HG02938 (cell line): ENCODE data around the gene IL17REL.

Source experiments
- ATAC-seq: cut with Tn5 transposase; IDR thresholded peaks from one replicate; pipeline ENCODE4 v1.9.1; 2021; ENCODE audit warnings: mild to moderate bottlenecking, moderate library complexity; ENCODE audit not compliant: unreplicated experiment

IL17REL gene

DNA sequence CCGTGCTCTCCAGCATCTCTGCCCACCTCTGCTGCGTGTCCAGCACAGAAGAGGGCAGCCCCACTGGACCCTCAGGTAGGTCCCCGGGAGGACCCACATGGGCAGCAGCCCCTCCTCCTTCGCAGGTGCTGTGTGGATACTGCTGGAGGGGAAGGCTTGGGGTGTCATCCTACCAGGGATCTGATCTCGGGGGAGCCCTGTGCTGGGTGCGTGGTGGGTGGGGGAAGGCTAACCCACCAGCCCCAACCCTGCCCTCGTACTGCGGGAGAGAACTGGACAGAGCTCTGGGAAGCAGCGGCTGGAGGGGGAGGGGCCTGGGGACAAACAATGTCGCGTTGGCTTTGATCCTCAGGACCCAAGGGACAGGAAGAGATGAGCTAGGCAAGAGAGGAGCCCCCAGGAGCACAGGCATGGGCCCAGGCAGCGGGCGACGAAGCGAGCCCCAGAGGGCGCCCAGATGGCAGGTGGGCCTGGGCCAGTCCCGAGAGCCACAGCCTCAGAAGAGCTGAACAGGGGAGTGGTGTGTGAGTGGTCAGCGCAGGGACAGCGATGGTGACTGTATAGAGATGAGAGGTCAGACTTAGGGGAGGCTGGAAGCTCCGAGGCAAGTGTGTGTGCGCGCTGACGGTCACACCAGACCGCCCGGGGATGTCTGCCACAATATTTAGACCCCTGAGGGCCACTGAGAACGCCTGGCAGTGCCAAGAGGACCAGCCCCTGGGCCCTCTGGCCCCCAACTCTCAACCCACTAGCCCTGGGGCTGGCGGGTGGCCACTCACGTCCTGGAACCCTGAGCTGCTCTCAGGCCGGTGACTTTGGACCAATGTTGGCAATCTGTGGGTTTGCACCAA is 53.4 kb downstream of the IL17REL start:
- ATAC-seq, result no peak

DNA sequence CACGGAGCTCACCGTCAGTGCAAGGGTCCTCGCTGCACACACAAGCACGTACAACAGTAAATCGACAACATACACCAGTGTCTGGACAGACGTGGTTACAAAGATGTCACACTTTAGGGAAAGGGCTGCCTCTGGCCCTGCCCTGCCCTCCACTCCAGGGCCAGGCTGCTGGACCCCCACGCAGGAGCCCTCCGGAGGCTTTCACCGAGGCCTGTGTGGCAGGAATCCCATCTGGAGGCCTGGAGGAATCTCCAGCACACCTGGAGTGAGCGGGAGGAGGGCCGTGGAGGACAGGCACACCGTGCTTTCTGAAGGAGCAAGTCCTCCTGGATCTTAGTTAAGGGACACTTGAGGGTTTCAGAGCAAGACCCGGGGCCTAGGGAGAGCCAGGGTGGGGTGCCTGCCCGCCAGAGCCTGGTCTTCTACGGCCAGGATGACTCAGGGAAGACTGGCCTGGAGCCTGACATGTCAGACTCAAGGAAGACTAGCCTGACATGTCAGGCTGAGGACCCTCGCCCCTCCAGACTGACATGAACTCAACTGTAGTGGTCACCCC is 54.1 kb downstream of the IL17REL start:
- no peak for ATAC-seq

DNA sequence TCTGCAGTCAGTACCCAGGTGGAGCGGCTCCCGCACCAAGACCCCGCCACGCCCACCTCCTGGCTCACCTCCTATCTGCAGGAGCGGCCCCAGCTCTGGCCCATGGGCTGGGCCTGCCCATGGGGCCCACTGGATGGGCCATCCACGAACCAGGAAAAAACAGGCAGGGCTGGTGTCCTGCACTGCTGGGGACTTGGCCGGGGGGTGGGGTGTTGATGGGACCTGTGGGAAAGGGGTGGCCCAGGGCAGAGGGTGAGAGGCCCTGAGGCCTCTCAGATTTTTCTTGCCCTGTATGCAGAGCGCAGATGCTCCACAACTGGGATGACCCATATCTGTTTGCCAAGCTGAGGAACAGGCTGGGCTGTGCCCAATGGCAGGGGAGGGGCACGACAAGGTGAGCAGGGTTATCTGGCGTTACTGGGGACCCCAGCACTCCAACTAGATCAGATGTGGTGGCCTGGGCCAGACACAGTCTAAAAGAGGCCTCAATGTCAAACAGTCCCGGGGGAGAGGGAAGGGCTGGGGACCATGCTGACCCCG is 54.7 kb downstream of the IL17REL start:
- ATAC-seq, result no peak

DNA sequence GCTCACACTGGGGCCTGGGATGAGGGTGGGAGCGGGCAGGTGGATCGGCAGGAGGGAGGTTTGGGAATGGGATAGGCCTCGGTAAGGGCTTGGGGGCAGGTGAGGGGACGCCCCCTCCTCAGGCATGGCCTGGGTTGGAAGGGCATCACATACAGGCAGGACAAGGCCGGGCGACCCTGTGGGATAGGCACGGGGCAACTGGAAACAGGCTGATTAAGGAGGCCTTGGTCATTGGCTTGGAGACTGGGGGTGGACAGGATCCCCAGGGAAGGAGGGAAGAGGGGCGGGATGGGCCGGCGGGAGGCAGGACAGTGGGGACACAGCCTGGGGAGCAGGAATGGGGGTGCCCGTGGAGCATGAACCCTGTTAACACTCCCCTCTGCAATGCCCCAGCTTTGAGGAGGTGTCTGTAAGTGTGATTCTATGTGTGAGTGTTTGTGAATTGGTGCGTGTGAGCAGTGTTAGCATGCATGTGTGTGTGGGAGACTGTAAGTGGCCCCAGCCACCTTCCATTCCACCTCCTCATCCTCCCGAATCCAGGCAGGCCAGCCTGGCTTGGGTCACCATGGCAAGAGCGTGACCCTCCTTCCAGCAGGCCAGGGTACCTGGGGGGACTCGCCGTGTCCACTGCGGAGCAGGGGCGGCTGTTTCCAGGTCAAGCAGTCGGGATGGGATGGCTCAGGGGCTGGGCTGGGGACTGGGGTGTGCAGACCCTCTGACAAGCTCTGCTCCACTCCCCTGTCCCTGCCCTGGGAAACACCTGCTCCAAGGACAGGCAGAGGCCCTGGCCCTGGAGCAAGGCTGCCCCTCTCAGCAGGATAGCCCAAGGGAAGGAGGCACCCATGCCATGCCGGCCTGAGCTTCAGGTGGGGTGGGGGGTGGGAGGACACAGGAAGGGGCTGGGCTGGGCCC is 55.4 kb downstream of the IL17REL start:
- no peak for ATAC-seq

DNA sequence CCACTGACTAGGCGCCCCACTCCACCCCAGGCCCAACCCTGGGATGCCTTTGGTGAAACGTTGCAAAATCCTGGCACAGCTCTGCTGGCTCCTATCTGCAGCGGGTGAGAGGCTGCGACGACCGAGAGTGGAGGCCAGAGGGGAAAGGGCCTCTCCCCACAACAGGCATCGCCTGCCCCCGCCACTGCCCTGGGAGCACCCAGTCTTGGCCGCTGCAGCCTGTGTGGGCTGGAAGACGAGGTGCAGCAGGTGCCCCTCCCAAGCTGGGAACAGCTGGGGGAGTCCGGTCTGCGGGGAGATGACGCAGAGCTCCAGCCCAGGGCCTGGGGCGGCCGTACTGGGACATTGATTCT is 56.2 kb downstream of the IL17REL start:
- ATAC-seq, result no peak

DNA sequence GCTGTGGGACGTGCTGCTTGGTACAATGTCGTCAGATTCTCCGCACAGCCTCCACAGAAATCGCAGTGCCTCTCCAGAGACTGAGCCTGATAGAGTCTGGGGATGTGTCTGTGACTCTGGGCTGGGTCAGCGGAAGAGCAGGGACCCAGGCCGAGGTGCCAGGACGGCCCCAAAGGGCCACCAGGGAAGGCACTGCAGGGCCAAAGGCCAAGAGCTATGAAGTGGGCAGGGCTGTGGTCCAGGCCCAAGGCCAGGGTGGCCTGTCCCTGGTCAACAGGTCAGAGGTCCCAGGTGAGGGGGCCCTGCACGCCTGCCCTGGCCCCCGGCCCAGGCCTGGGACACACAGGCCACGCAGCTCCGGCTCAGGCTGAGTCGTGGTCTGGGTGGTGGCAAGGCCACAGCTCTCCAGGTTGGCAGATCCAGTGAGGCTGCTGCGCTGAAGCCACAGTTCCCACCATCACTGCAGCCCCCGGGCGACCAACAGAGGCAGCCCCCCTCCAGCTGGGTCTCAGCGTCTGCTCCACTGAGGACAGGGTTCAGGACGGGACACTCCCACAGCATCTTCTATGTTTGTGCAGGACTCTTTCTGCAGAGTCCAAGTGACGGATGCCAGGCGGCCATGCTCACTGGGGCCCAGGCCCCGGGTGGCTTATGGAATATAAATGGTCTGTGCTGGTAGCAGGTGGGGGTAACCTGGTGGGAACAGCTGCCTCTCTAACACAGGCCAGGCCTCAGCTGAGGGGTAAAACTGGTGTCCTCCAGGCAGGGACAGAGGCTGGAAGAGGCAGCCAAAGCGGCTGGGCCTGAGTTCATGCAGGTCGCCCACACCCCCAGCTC is 56.8 kb downstream of the IL17REL start:
- no peak for ATAC-seq

DNA sequence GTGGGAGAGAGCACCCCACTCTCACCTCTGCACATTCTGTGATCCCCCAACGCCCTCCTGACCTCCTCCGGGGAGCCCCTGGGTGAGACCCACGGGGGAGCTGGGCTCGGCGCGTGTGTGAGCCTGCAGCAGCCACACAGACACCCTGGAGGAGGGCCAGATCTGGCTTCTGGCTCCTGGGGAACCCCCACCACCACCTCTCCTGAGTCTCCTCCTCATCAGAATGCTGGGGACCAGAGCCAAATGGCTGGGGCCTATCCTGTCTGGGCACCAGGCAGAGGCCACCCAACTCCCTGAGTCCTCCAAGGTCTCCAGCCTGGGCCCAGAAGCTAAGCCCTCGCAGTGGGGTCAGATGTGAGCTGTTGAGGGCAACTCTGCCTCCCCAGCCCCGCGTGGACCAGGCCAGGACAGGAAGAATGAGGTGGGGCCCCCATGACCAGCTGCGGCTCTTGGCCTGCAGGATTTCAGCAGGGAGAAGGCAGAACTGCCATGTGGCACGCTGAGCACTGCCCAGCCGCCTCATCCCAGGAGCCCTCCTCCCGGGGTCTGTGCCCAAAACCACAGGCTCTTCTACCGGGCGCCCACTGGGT is 57.5 kb downstream of the IL17REL start:
- no peak for ATAC-seq

DNA sequence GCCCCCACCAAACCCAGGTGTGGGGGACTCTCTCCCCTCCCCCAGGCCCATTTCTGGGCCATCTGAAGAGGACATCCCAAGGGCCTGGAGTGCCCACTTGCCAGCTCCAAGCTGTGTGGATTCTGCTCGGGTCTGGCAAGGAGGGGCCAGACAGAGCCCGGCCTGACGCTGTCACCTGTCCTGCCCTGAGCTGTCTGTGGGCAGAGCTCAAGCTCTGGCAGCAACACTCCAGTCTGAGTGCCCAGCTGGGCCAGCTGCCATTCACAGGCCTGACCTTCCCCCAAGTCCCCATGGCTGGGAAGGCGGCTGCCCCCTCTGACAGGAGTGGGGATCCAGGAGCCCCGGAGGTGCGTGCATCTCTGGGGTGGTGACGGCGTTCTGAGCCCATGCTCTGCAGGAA is 58.2 kb downstream of the IL17REL start:
- ATAC-seq, result no peak

DNA sequence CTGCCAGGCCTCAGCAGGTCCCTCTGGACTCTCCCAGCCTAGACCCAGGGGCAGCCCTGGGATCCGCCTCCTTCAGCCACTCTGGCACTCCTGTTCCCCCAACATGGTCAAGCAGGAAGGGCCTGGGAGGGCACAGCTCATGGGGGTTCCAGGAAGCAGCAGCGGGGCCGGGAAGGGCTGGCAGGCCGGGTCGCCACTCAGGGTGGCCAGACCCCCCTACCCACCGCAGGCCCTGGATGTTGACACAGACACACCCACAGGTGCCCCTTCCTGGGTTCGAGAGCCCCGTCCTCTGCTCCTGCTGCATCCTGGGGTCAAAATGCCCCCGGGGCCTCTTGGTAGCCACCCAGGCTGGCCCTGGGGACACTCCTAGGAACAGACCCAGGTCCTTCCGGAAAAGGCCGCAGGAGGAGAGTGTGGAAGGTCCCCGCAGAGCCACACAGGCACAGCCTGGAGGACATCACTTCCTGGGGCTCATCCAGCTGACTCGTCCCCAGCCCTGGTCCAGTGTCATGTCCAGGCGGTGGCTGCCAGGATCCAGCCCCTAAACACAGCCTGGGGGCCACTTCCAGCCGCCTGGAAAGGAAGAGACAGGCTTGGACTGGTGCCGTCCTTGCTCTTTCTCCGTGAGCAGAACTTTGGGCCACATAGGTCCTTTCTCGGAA is 58.8 kb downstream of the IL17REL start:
- no peak for ATAC-seq

DNA sequence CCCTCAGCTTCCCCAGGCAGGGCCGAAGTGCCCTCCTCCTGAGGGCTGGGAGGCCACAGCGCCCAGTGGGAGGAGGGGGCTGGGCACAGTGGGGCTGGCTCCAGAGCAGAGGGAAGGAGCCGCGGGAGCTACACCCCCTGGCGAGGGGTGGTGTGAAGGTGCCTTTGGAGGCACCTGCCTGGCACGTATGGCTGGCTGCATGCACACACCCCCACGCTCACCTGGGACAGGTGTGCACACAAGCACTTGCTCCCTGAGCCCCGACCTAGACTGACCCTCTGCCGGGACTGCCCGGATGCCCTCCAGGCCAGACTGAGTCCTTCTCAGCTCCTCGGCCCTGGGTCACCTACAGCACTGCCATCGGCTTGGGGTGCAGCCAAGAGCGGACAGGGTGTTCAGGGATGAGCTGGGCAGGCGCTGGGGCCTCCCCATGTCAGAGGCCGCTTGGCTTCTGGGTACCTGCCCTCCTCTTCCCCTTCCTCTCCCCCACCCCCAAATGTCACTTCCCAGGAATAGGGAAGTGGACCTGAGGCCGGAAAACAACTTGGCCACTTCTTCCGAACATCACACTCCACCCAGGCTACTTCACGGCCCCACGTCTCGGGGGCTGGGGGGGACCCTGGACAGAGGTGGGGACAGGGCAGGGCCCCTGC is 59.4 kb downstream of the IL17REL start:
- ATAC-seq, result no peak

DNA sequence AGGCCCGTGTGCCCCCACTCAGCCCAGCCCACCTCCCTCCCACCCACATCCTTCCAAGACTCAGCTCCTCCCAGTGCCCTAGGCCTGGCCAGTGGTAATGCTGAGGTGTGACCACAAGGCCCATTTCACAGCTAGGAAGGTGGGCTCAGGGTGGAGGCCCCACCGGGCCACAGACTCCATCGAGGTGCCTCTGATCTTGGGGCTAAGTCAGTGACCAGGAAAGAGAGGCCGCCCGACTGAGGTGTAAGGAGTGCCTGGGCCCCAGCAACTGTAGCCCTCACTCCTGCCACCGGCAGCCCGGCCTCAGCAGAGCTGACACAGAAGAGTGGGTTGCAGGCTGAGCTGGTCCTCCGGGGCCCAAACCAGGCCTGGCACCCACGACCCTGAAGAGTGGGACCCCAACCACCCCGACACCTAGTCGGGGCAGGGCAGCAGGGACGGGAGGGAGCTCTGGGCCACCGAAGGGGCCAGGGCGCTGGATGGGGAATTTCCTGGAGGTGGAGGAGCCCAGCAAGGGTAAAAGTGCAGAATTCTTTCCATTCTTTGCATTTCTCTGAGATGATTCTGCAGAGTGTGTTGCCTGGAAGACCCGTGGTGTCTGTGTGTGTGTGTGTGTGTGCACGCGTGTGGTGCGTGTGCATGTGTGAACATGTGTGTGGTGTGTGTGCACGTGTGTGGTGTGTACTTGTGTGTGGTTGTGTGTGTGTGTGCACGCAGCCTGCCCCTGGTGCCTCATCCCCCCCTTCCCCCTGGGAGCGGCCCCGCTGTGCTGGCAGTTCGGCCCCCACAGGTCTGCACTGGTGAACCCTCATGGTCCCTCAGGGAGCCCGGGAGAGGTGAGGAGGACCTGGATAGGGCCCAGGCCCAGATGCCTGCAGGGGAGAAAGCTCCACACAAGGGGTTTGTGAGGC is 60.3 kb downstream of the IL17REL start:
- no peak for ATAC-seq

DNA sequence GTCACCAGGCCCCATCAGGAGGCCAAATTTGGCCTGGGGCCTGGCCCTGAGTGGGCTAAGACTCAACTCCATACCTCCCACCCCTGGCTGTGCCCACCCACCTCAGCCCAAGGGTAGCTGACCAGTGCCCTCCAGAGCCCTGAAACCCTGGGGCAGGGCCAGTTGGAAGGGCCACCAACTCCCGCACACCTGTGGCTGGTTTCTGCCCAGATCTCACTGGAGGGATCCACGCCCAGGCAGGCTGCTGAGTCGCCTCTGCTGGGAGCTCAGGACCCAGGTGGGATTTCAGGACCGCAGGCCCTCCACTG is 60.9 kb downstream of the IL17REL start:
- ATAC-seq, result no peak

DNA sequence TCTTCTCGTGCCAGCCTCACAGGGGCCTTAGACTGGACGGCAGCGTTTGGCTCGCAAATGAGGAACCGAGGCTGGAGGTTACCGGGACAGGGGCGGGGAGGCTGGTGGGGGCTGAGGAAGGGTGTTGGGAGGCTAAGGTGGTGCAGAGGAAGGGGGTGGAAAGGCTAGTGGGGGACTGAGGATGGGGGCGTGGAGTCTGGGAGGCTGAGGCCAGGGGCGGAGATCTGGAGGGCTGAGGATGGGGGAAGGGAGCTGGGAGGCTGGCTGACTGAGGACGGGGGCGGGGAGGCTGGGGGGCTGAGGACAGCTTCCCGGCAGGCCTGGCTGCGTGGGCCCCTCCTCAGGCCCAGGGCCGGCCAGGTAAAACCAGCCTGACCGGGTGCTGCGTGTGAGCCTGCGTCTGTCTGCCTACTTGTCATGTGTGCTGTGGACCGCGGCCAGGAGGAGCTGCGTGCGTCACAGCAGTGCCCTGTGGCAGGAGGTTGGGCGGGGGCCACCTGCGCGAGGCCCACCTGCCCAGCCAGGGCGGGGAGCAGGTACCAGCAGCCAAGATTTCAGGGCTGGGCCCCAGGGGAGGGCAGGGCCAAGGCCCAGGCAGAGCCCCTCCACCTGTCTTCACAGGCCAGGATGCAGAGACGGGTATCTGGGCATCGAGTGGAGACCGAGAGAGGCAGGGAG is 61.4 kb downstream of the IL17REL start:
- ATAC-seq, result no peak

DNA sequence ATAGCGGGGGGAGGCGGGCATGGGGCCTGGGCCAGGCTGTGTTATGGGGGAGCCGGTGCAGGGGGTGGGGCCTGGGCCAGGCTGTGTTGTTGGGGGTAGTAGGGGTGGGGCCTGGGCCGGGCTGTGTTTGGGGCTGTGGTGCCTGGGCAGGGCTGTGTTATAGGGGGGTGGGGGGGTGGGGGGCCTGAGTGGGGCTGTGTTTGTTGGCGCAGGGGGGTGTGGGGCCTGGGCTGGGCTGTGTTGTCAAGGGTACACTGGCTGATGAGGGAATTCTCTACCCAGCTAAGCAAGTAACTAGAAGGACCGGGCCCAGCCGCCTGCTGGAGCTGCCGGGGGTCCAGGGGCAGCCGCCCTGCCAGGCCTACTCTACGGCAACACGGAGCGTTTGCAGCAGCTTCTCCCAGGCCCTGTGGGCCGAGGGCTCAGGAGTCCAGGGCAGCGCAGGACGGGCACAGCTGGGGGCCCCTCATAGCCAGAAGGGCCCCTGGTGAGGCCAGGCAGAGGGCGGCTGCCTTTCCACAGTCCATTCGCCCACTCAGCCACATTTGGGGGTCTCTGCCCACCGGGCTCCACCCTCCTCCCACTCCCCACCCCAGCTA is 62.1 kb downstream of the IL17REL start:
- no peak for ATAC-seq

DNA sequence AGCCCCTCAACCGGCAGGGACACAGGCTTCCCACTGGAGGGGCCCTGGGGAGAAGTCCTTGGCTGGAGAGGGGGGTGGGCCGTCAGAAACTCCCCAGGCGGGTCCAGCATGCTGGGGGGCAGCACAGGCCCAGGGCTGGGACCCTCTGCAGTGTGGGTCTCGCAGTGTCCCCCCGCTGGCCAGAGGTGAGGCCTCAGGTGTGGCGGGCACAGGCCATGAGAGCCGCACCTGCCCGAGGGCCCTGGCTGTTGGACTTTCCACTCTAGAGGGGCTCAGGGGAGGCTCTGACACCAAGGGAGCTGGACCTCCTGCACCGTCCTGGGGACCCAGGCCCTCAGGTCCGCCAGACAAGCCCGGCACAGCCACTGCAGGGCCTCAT is 62.7 kb downstream of the IL17REL start:
- ATAC-seq, result no peak

DNA sequence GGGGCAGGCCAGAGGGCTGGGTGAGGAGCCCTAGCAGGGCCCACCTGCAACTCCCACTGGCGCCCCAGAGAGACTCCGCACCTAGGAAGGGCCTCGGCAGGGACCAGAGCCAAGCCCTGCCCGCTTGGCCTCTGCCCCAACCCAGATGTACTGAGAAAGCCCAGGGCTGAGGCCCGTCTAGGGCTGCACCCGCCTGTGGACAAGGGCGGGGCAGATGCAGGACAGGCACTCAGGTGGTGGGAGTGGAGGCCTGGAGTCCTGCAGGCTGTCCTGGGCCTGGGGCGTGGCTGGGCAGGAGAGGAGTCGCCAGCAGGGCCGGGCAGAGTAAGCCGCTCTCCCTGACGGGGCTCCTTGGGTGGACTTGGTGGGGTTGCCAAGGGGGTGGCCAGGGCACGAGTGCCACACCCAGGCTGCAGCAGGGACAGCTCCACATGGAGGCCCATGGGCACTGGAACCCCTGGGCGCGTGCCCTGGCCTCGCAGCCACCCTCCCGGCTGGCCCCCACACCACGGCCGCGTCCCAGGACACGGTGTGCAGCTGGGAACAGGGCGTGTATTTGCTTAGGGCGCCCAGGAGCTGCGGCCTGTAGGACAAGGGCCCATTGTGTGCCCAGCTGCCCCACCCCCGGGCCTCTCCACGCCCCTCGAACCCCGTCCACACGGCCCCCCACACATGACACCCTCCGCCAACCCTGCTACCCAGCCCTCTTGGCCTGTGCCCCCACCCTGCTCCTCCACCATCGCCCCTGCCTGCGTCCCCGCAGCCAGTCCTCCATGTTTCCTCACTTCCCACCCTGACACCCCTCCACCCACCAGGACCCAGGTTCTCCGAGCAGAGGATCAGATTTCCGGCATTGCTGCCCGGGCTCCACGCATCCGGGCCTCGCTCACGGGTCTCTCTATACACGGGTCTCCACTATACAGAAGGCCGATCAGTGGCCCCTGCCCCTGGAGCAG is 63.3 kb downstream of the IL17REL start:
- ATAC-seq, result no peak
